GM12878 (cell line): ENCODE data around the gene PIWIL1.

ENCODE experiments used
- CBX5 ChIP-seq: sonication (generic); IDR thresholded peaks from 2 replicates; pipeline ENCODE4 v1.6.1; 2016; ENCODE audit warnings: low read depth, moderate library complexity, mild to moderate bottlenecking, inconsistent platforms
- HCFC1 ChIP-seq: fragments of 150-350 bp; IDR thresholded peaks from 2 replicates; pipeline ENCODE4 v1.6.1; 2014; ENCODE audit warnings: low read length
- JUNB ChIP-seq: IDR thresholded peaks from 2 replicates; pipeline ENCODE4 v1.6.1; 2016; ENCODE audit warnings: antibody characterized with exemption, mild to moderate bottlenecking
- LARP7 ChIP-seq: fragments of 450-650 bp; IDR thresholded peaks from 2 replicates; pipeline ENCODE4 v1.6.1; 2017; ENCODE audit warnings: mild to moderate bottlenecking
- NR2F1 ChIP-seq: fragments of 450-650 bp; conservative IDR thresholded peaks from 2 replicates; pipeline ENCODE4 v1.6.1; 2017; ENCODE audit warnings: mild to moderate bottlenecking
- POLR2A ChIP-seq: IDR thresholded peaks from 2 replicates; pipeline ENCODE4 v1.6.1; 2011; ENCODE audit warnings: low read depth, mild to moderate bottlenecking, low read length
- RCOR1 ChIP-seq: conservative IDR thresholded peaks from 2 replicates; pipeline ENCODE4 v1.6.1; 2012; ENCODE audit warnings: low read depth, low read length, improper control_type of control experiment
- REST ChIP-seq: IDR thresholded peaks from 2 replicates; pipeline ENCODE4 v1.6.1; 2012; ENCODE audit warnings: mild to moderate bottlenecking, low read depth, low read length
- SP1 ChIP-seq: IDR thresholded peaks from one replicate; pipeline ENCODE4 v1.6.1; 2011; ENCODE audit warnings: low read depth, low read length
- ZSCAN29 ChIP-seq: fragments of 450-650 bp; IDR thresholded peaks from 2 replicates; pipeline ENCODE4 v1.6.1; 2017; ENCODE audit warnings: mild to moderate bottlenecking, moderate library complexity
- TF ChIP-seq, protein P1 (sequence below), 3 experiments: IDR thresholded peaks in 2 of 3; conservative IDR thresholded peaks in 1 of 3; 2 replicates each; pipeline ENCODE4 v1.5.1; 2011; ENCODE audit warnings: low read depth in 3 of 3, low read length in 3 of 3, mild to moderate bottlenecking in 3 of 3, control low read depth in 2 of 3, moderate library complexity in 2 of 3, inconsistent platforms in 1 of 3, mixed read lengths in 1 of 3; ENCODE audit not compliant: control insufficient read depth in 2 of 3, insufficient read depth in 1 of 3; ENCODE audit errors: extremely low read depth in 1 of 3

DNA sequence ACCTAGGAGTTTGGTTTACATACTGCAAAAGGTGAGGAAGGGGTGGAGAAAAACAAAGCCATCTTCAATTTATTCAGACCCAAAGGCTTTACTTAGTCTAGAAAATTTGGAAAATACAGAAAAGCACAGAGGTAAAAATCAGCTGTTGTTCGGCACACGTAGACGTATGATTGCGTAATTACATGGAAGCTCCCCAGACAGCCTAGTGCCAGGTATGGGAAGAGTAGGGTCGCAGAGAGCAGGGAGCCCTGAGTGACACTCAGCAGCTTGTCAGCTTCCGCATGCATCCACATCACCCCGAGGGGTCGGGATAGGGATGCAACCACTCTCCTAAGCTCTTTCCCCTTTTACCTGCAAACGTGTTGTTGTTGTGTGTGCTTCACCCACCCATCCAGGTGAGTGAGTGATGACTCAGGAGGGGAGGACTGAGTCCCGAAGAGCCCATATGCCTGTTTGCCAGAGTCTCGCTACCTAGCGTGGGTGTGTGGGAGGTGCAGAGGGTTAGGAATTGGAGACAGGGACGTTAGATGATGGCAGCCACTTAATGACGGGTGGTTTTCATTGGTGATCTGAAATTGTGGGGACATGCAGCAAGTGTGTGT lies 20.1 kb downstream of the PIWIL1 start:
- TF ChIP-seq, protein P1, sequence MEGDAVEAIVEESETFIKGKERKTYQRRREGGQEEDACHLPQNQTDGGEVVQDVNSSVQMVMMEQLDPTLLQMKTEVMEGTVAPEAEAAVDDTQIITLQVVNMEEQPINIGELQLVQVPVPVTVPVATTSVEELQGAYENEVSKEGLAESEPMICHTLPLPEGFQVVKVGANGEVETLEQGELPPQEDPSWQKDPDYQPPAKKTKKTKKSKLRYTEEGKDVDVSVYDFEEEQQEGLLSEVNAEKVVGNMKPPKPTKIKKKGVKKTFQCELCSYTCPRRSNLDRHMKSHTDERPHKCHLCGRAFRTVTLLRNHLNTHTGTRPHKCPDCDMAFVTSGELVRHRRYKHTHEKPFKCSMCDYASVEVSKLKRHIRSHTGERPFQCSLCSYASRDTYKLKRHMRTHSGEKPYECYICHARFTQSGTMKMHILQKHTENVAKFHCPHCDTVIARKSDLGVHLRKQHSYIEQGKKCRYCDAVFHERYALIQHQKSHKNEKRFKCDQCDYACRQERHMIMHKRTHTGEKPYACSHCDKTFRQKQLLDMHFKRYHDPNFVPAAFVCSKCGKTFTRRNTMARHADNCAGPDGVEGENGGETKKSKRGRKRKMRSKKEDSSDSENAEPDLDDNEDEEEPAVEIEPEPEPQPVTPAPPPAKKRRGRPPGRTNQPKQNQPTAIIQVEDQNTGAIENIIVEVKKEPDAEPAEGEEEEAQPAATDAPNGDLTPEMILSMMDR (IDR thresholded peaks at IDR 0.05 in 2 of 3, conservative IDR thresholded peaks at IDR 0.05 in 1 of 3; ENCODE audit: control insufficient read depth in 2 of 3, extremely low read depth in 1 of 3, insufficient read depth in 1 of 3, low read depth in 3 of 3, low read length in 3 of 3), result no peak
- TF ChIP-seq RCOR1 (no peak), CBX5 (no peak), POLR2A (no peak), SP1 (no peak), HCFC1 (no peak), REST (no peak), JUNB (no peak), ZSCAN29 (no peak), LARP7 (no peak), NR2F1 (no peak)
